Measurements from ENCODE around the gene KRTAP4-1.

DNA sequence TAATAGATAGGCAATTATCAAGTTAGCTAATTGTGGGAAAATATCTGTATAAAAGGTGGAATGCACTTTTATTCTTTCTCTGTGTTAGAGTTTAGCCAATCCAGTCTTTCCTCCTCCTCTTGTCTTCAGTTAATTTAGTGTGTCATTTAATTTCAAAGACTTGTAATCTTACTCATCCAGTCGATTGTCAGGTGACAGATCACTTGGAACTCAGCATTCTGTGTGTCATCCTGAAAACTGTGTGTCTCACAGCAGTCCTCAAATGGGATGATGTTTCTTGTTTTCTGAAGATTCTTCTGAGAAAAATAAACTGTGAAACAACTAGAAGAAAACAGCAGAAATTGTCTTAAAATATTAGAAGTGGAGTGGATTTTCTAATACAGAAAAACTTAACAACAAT lies 290 bp upstream of the KRTAP4-1 start:
- TF ChIP-seq POLR2AphosphoS5 (IDR thresholded peaks at IDR 0.05) (no peak), EP300 (IDR thresholded peaks at IDR 0.05) (no peak), CTCF (IDR thresholded peaks at IDR 0.05) (no peak), POLR2A (IDR thresholded peaks at IDR 0.05; ENCODE audit: low read depth) (no peak)
